Measurements from ENCODE around the gene MYBBP1A. TPM values are rescaled to one million over a fixed set of nuclear protein-coding genes. Genes with fewer than 3 reads are reported as not detected.
A peak's percentile ranks its signal among the peaks of the same experiment; 100 is the strongest.

Gene MYBBP1A
- total RNA-seq, 1 experiment from 2014 or later = 130 TPM

- H3K9ac ChIP-seq (ENCODE audit: low read length) = no peak overlapping the region
- no TSS peak for BruUV-seq (replicated peaks)
- H3K27me3 ChIP-seq (ENCODE audit: insufficient read depth, low read length) = peaks cover 3% of the 10 kb centered on the region; the same call in 1 of the 2 replicates
- H3K27ac ChIP-seq (ENCODE audit: low read depth, low read length) = no peak overlapping the region
- peak overlapping the region; percentile 17; the same call in 1 of the 2 replicates for H3K4me2 ChIP-seq (ENCODE audit: low read length)
- H3K9me3 ChIP-seq (ENCODE audit: control insufficient read depth in 1 of 2, insufficient read depth in 1 of 2, low read depth in 1 of 2, low read length in 2 of 2) = no peaks in the 10 kb centered on the region
- no peaks in the 10 kb centered on the region for H3K79me2 ChIP-seq (ENCODE audit: insufficient read depth, low read length)
- RAD21 ChIA-PET (ENCODE audit: low non-redundant PET in 1 of 2, low total read pairs in 2 of 2, uncharacterized antibody in 2 of 2, unreplicated experiment in 2 of 2) = no interaction called here
- no peak overlapping the region for H2AFZ ChIP-seq (ENCODE audit: low read depth, low read length, poor library complexity, severe bottlenecking)
- no peak overlapping the region for H3K4me3 ChIP-seq (replicated peaks in 1 of 2; ENCODE audit: low read depth in 1 of 2, low read length in 2 of 2)
- intact Hi-C loops (cut with micrococcal nuclease) = no loop called here
- ATAC-seq = peak; percentile 71
- CTCF ChIA-PET = interaction anchor here (0.7 kb wide), 2 partner anchors 19 to 25 kb away, joined by 4 read pairs; no protein-coding TSS in a partner anchor
- TF ChIP-seq CBX3 (IDR thresholded peaks at IDR 0.05; ENCODE audit: low read depth) (no peak), JUND (IDR thresholded peaks at IDR 0.05) (no peak), RAD21 (IDR thresholded peaks at IDR 0.05; ENCODE audit: low read depth) (no peak), TCF7L2 (IDR thresholded peaks at IDR 0.05; ENCODE audit: borderline replicate concordance, extremely low read depth, insufficient read depth, insufficient read length) (no peak), SRF (IDR thresholded peaks at IDR 0.05; ENCODE audit: low read depth) (no peak), POLR2AphosphoS5 (IDR thresholded peaks at IDR 0.05; ENCODE audit: low read depth, low read length) (no peak), CEBPB (IDR thresholded peaks at IDR 0.05; ENCODE audit: low read depth) (no peak), YY1 (IDR thresholded peaks at IDR 0.05; ENCODE audit: extremely low read depth, insufficient replicate concordance, low read depth, low read length) (no peak), ELF1 (IDR thresholded peaks at IDR 0.05; ENCODE audit: borderline replicate concordance, low read depth) (no peak), ZFX (IDR thresholded peaks at IDR 0.05) (no peak), ZBTB33 (IDR thresholded peaks at IDR 0.05; ENCODE audit: extremely low read depth, insufficient replicate concordance, low read length) (no peak), POLR2A (IDR thresholded peaks at IDR 0.05; ENCODE audit: borderline replicate concordance, extremely low read depth, insufficient read depth, insufficient read length) (no peak), EGR1 (IDR thresholded peaks at IDR 0.05; ENCODE audit: low read depth) (no peak)
- H3K36me3 ChIP-seq (ENCODE audit: control insufficient read depth in 1 of 2, insufficient read depth in 2 of 2, low read length in 2 of 2) = no peaks in the 10 kb centered on the region
- POLR2A ChIA-PET = no interaction called here
- H4K20me1 ChIP-seq (ENCODE audit: insufficient read depth) = no peaks in the 10 kb centered on the region
- no peak for DNase-seq (ENCODE audit: low read depth, low spot score)
- H3K4me1 ChIP-seq (ENCODE audit: control insufficient read depth in 1 of 2, insufficient read depth in 2 of 2, low read length in 2 of 2) = peaks cover 3 to 9% of the 10 kb centered on the region in 2 experiments
- H3K9me2 ChIP-seq (ENCODE audit: insufficient read depth) = no peaks in the 10 kb centered on the region
These were observed 36.3 kb upstream of the MYBBP1A start for GRCh38 chr17:4591529-4591928.
